HepG2 (cell line): ENCODE measurements around the gene NBPF1. TPM values are rescaled to one million over a fixed set of nuclear protein-coding genes. Genes with fewer than 3 reads are reported as not detected.
A peak's percentile ranks its signal among the peaks of the same experiment; 100 is the strongest.

Experiments
- CHD4 ChIP-seq: fragments of 200-600 bp; sonication (generic); IDR thresholded peaks from 2 replicates; pipeline ENCODE4 v1.7.0; 2017; ENCODE audit warnings: mild to moderate bottlenecking, low read length, borderline replicate concordance
- JUND ChIP-seq: sonication (generic); formaldehyde crosslinking; IDR thresholded peaks from 2 replicates; pipeline ENCODE4 v1.8.0; 2022; ENCODE audit warnings: mild to moderate bottlenecking, missing genetic modification reagents
- MAF1 ChIP-seq: sonication (generic); formaldehyde crosslinking; IDR thresholded peaks from 2 replicates; pipeline ENCODE4 v1.5.0; 2020; ENCODE audit warnings: missing genetic modification reagents, borderline replicate concordance
- MIER2 ChIP-seq: IDR thresholded peaks from 2 replicates; pipeline ENCODE4 v1.6.1; 2016; ENCODE audit warnings: missing biosample characterization, missing genetic modification reagents
- TBX2 ChIP-seq: sonication (generic); formaldehyde crosslinking; IDR thresholded peaks from 2 replicates; pipeline ENCODE4 v1.5.0; 2020; ENCODE audit warnings: missing genetic modification reagents, mild to moderate bottlenecking, borderline replicate concordance
- THAP8 ChIP-seq: sonication (generic); formaldehyde crosslinking; IDR thresholded peaks from 2 replicates; pipeline ENCODE4 v1.5.1; 2020; ENCODE audit warnings: missing genetic modification reagents, mild to moderate bottlenecking, borderline replicate concordance
- ZBED4 ChIP-seq: sonication (generic); formaldehyde crosslinking; IDR thresholded peaks from 2 replicates; pipeline ENCODE4 v1.4.0; 2020; ENCODE audit warnings: missing genetic modification reagents, borderline replicate concordance
- ZFP36L2 ChIP-seq: sonication (generic); formaldehyde crosslinking; IDR thresholded peaks from 2 replicates; pipeline ENCODE4 v1.4.0; 2020; ENCODE audit warnings: missing genetic modification reagents
- ZNF567 ChIP-seq: sonication (generic); formaldehyde crosslinking; IDR thresholded peaks from 2 replicates; pipeline ENCODE4 v1.8.1; 2023; ENCODE audit warnings: mild to moderate bottlenecking, missing genetic modification reagents, borderline replicate concordance
- ZNF720 ChIP-seq: sonication (generic); formaldehyde crosslinking; IDR thresholded peaks from 2 replicates; pipeline ENCODE4 v1.4.0; 2020; ENCODE audit warnings: missing genetic modification reagents
- ZNF768 ChIP-seq: sonication (generic); formaldehyde crosslinking; IDR thresholded peaks from 2 replicates; pipeline ENCODE4 v1.4.0; 2020; ENCODE audit warnings: missing genetic modification reagents
- polyA plus RNA-seq, 8 experiments: library from polyadenylated mRNA; depleted of rRNA in 3 of 8; stranded (reverse) in 7 of 8; unstranded in 1 of 8; fragments of >200 nt; fragmentation: Illumina TruSeq in 4 of 8; extraction: Trizol in 4 of 8; gene quantifications; 2 replicates each; pipeline versions ENCODE4 v1.2.1 to v1.2.3, GENCODE V29; 2011 to 2016; ENCODE audit warnings: low read depth in 4 of 8, missing spikeins in 1 of 8, mixed read lengths in 1 of 8; ENCODE audit not compliant: insufficient read depth in 1 of 8
- total RNA-seq, 5 experiments: library from RNA; depleted of rRNA; stranded (reverse); fragments of >200 nt; fragmentation: Illumina TruSeq; extraction: Trizol; gene quantifications; 2 replicates each; pipeline ENCODE4 v1.2.3, GENCODE V29; 2016; ENCODE audit warnings: low read depth in 1 of 5
- TF ChIP-seq, protein P1 (sequence below): sonication (generic); formaldehyde crosslinking; IDR thresholded peaks from 2 replicates; pipeline ENCODE4 v1.4.0; 2020; ENCODE audit warnings: missing genetic modification reagents
- TF ChIP-seq, protein P2 (sequence below): sonication (generic); formaldehyde crosslinking; IDR thresholded peaks from 2 replicates; pipeline ENCODE4 v1.5.0; 2020; ENCODE audit warnings: mild to moderate bottlenecking, missing genetic modification reagents, moderate library complexity

The NBPF1 gene
- total and polyA plus RNA-seq, 2 of the 13 experiments (the other 11 are each of a cell fraction or from before 2014, with no cell fraction given) = 30.3 to 35.6 TPM

DNA sequence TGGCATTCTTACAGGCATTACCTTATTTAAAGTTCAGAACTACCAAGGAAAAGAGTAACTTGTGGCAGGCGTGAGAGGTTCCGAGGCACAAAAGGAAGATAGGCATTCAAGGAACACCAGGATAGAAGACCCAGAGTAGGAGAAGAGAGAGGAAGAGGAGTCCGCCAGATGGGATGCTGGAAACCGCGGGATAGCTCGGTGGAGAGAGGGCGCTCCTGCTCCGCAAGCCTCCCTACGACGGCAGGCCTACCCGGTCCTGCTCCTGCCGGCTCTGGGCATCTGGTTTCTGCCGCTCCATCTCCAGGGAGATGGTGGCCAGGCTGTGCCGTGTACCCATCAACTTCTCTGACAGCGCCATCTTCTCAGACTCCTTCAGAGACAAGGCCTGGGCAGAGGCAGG lies 5.4 kb upstream of the NBPF1 start (continued):
- TF ChIP-seq ZNF720 (no peak), ZBED4 (CRISPR knock-in tag) (no peak), TBX2 (no peak), ZNF567 (CRISPR knock-in tag) (no peak), MAF1 (CRISPR knock-in tag) (no peak), THAP8 (CRISPR knock-in tag) (no peak), JUND (CRISPR knock-in tag) (no peak), ZFP36L2 (CRISPR knock-in tag) (no peak), ZNF768 (CRISPR knock-in tag) (peak; percentile 55; the same call in 1 of the 2 replicates), MIER2 (no peak), CHD4 (no peak)
- TF ChIP-seq, protein P1, sequence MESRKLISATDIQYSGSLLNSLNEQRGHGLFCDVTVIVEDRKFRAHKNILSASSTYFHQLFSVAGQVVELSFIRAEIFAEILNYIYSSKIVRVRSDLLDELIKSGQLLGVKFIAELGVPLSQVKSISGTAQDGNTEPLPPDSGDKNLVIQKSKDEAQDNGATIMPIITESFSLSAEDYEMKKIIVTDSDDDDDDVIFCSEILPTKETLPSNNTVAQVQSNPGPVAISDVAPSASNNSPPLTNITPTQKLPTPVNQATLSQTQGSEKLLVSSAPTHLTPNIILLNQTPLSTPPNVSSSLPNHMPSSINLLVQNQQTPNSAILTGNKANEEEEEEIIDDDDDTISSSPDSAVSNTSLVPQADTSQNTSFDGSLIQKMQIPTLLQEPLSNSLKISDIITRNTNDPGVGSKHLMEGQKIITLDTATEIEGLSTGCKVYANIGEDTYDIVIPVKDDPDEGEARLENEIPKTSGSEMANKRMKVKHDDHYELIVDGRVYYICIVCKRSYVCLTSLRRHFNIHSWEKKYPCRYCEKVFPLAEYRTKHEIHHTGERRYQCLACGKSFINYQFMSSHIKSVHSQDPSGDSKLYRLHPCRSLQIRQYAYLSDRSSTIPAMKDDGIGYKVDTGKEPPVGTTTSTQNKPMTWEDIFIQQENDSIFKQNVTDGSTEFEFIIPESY (CRISPR knock-in tag) = peak; percentile 99
- TF ChIP-seq, protein P2, sequence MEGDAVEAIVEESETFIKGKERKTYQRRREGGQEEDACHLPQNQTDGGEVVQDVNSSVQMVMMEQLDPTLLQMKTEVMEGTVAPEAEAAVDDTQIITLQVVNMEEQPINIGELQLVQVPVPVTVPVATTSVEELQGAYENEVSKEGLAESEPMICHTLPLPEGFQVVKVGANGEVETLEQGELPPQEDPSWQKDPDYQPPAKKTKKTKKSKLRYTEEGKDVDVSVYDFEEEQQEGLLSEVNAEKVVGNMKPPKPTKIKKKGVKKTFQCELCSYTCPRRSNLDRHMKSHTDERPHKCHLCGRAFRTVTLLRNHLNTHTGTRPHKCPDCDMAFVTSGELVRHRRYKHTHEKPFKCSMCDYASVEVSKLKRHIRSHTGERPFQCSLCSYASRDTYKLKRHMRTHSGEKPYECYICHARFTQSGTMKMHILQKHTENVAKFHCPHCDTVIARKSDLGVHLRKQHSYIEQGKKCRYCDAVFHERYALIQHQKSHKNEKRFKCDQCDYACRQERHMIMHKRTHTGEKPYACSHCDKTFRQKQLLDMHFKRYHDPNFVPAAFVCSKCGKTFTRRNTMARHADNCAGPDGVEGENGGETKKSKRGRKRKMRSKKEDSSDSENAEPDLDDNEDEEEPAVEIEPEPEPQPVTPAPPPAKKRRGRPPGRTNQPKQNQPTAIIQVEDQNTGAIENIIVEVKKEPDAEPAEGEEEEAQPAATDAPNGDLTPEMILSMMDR (CRISPR knock-in tag) = peak; percentile 30; the same call in 1 of the 2 replicates
- TF ChIP-seq, all 625 proteins: peak for 5
